T1000 (cell line): ENCODE results near the gene GRIK1.

Experiments used
- DNase-seq: peaks from one replicate; lab custom pipeline; 2025; ENCODE audit warnings: mixed read lengths; lab: John Stamatoyannopoulos, UW

The GRIK1 gene

DNA sequence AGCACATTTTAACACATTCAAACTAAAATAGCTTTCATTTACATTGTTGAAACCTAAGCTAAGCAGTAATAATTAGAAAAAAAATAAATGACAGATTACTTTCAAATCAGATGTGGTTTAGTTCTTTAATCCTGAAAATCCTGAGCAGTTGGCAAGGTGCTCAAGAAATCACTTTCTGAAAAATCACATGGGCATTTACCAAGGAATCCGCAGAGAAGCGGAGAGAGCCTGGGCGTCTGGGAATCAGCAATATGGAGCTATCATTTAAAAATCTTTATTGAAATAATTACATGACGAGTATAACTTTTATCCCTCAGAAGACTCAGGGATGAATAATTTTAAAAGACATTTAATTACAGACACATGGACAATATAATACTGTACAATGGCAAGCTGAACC is 30.2 kb downstream of the GRIK1 start:
- no peak for DNase-seq

DNA sequence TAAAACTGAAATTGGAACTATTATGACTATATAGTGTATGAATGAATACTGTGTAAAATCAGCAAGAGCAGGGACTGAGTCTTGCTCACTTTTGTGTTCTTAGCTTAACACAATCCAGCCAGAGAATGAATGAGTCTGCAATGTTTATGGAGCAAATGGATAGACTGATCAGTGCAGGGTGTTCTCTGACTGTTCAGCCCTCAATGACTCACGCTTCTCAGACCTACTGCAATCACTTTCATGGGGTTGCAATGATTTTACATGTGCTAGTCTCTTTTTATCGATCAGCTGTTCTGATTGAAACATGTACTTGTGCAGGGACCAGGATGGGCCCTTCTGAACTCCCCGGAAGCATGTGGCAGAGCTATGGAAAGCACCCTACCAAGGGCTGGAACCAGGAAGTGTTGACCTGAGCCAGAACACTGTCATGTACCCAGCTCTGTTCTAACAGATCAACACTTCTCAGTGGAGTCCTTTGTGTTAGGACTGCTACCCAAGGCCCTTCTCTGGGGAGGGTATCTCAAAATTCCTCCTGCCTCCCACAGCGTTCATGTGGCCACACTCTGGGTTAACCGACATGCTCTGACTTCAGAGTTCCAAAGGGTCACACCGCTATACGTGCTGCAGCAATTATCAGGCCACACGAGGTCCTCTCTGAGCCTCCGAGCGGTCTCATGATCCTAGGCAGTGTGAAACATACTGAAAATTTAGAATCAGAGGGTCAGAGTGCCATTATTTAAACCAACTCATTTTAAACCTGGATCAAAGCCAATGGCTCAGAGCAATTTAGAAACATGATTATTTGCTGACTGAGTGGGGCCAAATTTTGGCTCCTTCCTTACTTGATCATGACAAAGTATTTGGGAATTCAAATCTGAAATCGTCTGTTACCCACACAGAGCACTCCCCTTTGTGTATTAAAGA is 35.2 kb downstream of the GRIK1 start:
- DNase-seq, result no peak

DNA sequence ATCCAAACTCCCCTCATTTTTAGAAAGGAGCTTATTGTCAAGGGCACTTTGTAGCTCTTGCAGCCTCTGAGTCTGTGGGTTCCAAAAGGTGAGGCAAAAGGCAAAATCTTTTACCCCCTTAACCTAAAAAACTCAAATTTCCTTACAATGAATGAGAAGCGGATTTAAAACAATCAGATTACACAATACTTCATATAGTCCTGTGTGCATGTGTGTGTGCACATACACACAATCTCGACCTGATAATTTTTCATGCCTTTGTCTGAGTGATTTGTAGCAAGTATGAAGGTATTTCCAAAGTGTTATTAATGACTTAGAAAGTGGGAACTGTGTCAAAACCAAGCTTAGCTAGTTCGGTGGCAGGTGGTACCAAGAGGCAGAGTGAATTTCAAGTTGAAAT is 42.9 kb downstream of the GRIK1 start:
- no peak for DNase-seq

DNA sequence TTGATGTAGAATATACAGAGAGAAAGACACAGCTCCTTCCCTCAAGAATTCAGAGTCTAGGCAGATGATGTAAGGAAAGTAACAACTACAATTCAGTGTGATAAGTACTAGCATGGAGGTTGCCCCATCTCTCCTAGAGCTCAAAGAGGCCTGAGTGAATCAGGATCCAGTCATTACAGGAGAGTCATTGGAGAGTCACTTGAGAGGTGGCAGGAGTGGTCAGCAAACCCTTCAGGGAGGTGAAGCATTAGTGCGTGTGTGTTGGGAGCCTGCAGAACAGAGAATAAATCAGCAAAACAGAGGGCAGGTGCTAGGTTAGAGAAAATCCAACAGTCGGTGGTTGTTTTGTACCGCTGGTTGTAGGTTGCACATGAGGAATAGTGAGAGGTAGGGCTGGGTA is 46.1 kb downstream of the GRIK1 start:
- no peak for DNase-seq

DNA sequence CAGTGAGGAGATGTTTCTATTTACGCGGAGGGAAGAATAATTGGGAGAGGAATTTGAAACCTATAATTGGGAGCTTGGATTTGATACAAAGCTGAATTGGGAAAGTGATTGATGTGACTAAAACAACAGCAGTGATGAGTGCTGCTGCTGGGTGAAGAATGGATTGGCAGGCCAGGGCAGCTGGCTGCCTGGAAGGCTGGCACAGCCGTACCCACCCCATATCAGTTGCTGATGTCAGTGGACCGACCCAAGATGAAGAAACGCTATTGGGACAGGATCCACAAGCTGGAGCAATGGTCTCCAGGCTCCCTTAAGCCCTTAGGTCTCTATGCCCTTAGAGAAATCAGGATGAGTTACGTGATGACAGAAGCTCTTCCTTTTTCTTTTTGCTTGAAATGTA is 47.4 kb downstream of the GRIK1 start:
- no peak for DNase-seq

DNA sequence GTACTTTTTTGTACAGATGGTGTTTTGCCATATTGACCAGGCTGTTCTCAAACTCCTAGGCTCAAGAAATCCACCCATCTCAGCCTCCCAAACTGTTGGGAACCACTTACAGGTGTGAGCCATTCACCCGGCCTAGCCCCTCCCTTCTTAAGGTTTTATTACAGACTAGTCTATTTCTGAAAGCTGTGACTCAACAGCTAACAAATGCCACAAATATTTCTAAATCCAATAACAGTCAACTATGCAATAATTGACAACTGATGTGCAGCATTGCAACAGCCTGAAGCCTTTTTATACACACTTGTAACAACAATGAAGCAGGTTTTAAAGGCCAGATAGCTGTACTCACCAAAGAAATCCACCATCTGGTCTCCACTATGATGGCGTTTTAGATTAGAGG is 51.4 kb downstream of the GRIK1 start:
- no peak for DNase-seq

DNA sequence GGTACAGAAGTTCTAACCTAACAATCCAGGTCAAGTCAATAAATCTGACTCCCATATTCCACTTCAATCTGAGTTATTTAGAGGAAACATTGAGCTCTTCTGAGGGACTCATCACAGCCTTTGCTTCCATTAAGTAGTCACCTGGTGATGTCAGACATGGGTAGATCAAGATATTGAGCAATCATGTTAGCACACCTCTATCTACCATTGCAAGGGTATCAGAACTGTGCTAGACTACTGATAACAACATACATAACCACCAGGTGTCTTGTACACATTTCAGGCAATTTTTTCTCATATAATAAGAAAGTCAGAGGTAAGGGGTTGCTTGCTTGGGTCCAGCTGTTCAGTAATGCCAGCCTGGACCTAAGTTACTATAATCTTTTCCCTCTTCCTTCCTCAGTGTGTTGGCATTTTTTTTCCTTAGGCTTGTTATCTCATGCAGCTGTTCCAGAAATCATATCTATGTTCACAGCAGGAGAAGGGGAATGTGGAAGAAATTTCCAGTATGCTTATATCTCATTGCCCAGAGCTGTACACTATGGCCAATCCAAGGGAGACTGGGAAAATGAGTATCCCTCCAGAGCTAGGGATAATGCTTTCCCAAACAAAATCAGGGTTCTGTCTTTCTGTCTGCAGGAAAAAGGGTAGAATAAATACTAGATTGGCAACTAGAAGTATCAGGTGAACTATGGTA is 52.3 kb downstream of the GRIK1 start:
- DNase-seq, result no peak

DNA sequence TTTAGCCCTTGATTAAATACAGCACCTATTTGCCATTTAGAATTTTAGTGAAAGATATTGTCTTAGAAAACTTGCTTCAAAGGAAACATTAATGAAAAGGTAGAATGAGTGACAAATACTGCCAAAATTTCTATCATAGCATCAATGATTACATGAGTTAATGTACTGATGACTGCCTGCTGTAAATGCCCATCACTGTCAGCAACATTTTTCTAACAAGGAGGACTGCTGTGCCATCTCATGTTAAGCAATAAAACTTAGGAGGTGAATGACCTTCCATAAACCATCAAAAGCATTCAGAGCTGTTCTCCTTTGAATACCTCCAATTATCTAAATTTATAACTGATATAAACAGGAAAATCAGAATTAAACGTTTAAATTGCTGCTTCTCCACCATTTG is 54.3 kb downstream of the GRIK1 start:
- DNase-seq, result no peak

DNA sequence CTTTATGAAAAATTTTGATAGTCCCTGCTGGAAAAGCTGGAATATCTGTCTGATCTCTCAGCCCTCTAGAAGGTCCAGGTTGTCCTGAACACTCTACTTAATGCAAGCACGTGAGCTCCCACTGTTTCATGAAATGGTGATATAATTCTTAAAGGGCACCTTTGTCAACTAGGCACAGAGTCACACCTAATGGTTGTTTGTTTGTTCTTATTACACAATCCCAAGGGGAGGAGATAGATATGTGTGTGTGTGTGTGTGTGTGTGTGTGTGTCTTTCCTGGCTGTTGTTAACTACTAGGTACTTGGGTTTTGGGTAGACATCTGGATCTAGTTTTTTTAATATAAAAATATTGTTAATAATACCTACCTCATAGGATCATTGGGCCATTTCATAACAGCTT is 63.9 kb downstream of the GRIK1 start:
- no peak for DNase-seq

DNA sequence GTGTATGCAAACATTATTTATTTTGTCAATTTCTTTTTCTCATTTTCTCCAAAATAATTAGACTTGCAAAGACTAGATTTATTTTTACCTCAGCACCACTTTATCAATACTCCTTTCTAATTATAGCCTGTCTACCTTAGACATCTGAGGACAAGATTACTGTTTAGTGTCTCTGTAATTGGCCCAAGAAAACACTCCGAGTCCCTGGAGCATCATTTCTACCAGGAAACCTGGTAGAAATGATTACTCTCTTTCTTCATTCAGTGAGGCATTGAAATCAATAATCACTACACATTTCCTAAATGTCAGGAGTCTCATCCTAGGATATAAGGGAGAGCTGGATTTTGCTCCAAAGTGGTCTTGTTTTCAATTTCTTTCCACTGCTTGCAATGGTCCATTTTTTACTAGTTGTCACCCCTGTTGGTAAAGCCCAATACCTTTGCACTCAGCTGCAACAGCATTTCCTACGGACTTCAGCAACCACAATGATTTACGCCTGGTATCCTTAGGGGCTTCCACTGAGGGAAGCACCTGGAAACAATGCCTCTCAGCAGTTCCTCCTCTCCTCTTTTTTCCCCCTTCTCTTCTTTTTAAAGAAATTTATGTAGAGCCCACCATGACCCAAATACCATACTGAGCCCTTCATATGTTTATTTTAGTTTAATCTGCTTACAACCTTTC is 64.6 kb downstream of the GRIK1 start:
- DNase-seq, result no peak

DNA sequence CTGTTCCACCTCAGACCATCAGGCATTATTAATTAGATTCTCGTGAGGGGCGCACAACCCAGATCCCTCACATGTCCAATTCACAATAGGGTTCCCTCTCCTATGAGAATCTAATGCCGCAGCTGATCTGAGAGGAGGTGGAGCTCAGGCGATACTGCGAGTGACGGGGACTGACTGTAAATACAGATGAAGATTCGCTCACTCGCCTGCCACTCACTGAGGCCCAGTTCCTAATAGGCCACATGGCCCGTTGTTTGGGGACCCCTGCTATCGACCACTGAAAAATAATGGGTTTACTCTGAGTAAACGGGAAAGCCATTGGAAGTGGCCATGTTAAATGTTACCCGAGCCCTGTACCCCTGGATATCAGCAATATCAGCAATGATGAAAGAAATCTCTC is 65.9 kb downstream of the GRIK1 start:
- no peak for DNase-seq

DNA sequence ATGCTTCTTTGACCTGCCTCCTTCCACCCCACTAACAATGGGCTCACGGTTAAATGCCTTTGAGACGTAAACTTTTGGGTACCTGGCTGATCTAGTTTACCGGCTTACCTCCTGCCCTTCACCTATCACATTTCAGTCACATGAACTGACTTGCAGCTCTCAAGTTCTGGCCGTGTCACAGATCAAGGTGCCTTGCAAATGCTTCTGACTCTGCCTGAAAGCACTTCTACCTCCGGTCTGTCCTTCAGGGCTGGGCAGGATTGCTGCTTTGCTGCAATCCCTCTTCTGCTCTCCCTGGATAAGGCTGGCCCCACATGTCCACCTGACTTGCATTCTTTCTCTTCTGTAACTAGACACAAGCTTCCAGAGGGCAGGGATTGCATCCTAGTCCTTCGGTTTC is 69.0 kb downstream of the GRIK1 start:
- no peak for DNase-seq

DNA sequence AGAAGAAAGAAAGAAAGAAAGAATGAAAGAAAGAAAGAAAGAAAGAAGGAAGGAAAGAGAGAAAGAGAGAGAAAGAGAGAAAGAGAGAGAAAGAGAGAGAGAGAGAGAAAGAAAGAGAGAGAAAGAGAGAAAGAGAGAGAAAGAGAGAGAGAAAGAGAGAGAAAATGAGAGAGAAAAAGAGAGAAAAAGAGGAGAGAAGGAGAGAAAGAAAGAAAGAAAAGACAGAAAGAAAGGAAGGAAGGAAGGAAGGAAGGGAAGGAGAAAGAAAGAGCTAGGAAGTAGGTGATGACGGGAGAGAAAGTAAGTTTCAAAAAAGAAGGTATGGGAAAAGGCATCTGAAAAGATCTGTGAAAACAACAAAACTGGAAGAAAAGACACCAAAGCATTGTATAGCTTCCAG is 72.0 kb downstream of the GRIK1 start:
- DNase-seq, result no peak

DNA sequence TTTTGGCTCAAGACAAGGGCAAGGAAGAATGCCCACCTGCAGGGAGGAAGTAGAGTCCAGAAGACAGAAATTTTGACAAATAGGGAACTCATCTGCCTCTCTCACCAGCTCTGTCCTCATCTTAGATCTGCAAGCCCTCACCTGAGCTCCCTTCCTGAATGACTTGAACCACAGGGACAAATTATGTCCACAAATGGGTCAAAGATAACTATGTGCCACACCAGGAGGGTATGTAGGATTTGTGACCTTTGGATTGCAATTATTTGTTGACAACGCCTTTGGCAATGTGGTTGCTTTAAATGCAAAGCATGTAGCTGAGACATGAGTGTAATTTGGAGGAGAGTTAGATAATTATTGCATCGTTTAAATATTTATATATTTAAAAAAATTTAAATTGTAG is 79.5 kb downstream of the GRIK1 start:
- DNase-seq, result no peak

DNA sequence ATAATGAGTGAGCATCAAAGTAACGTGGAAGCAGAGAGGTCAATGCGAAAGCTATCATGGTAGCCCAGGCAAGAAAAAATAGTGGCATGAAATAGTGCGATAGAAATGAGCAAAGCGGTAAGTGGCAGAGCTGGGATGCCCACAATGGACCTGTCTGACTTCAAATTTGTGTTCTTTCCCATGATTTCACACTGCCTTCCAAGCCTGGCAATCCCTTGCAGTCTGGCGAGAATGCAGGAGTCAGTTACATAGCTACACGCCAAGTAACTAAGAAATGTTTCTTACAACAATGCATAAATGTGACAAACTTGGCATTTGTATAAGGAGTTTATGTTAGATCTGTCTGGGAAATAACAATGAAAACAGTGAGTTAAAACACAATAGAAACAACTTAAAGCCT is 82.6 kb downstream of the GRIK1 start:
- DNase-seq, result no peak

DNA sequence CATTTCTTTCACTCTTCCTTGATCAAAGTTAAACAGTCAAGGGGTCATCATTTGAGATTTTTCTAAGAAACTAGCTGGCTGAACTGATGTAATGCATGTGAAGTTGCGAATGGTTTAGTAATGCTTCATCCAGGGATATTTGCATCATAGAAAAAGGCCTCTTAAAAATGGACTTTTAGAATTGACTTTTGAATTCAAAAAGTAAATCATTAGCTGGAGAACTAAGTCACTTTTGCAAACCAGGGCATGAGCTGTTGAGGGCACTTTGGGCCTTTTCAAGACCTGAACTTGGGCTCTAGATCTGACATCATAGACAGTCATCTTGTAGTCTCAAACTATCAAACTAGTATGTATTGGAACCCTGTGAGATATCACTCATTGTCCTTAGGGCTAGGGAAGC is 85.0 kb downstream of the GRIK1 start:
- no peak for DNase-seq

DNA sequence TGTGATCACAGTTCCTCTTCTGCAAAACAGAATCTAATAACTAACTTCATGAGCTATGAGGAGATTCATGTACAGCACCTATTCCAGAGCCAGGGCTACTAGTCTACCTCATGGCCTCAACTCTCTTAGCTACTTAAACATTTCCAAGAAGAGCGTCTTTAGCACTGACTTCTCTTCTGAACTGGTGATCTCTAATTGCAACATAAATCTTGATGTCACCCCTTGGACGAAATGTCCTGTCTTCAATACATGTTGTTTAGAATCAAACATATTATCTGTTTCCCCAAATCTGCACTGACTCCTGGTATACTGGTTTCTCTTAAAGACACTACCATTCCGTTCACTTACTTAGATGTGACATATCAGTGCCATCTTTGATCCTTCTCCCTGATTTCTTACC is 88.2 kb downstream of the GRIK1 start:
- no peak for DNase-seq

DNA sequence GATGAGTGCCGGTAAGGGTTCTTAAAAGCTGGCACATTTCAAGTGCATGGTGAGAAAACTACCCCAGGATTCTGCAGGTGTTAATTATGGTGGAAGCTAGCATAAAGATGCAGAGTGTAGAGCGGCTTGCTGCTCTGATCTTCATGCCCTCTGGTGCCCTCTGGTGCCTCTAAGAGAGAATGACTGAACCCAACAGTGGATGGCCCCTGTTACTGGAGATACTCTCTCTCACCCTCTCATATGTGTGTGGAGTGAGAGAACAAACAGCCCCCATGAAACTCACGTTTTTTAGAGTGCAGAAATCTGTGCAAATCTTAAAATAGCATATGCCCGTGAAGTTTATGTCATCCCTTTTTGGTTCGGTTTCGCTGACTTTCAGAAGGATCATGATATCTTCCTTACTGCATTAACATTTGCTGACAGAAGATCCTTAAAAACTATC is 90.0 kb downstream of the GRIK1 start:
- DNase-seq, result no peak

DNA sequence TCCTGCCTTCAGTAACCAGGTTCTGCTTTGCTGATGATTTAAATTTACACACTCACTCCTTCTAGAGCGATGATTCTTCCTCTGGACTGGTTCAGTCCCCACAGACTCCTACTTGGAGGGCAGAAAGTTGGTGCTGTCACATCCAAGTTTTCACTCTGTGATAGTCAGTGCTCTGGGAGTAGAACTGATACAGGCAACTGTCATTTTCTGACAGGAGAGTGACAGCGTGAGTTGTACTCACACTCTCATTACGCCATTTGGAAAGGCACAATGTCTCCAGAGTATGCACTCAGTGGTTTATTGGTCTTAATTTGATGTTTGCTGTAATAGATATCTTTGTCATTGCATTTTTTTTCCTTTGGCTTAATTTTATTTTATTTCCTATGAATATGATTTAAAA is 96.0 kb downstream of the GRIK1 start:
- DNase-seq, result no peak

DNA sequence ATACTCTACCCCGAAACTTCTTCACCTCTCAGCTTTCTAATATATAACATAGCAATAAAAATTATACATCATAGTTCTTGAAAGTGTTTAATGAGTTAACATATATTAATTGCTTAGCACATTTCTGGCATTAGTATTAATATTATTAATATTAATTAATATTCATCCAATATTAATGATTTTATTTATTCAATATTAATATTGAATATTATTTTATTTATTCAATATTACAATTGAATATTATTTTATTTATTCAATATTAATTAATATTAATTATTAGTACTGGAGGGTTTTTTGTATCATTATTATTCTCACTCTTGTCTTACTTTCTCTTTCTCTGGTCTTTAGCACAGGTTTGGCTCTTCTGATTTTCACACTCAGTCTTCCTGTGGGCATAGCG is 105.2 kb downstream of the GRIK1 start:
- DNase-seq, result no peak

DNA sequence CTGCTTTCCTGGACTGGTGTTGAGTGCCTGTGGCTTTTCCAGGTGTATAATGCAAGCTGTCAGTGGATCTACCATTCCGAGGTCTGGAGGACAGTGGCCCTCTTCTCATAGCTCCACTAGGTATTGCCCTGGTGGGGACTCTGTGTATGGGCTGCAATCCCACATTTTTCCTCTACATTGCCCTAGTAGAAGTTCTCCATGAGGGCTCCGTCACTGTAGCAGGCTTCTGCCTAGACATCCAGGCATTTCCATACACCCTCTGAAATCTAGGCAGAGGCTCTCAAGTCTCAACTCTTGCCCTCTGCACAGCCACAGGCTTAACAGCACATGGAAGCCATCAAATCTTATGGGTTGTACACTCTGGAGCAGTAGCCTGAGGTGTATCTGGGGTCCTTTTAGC is 107.6 kb downstream of the GRIK1 start:
- DNase-seq, result no peak

DNA sequence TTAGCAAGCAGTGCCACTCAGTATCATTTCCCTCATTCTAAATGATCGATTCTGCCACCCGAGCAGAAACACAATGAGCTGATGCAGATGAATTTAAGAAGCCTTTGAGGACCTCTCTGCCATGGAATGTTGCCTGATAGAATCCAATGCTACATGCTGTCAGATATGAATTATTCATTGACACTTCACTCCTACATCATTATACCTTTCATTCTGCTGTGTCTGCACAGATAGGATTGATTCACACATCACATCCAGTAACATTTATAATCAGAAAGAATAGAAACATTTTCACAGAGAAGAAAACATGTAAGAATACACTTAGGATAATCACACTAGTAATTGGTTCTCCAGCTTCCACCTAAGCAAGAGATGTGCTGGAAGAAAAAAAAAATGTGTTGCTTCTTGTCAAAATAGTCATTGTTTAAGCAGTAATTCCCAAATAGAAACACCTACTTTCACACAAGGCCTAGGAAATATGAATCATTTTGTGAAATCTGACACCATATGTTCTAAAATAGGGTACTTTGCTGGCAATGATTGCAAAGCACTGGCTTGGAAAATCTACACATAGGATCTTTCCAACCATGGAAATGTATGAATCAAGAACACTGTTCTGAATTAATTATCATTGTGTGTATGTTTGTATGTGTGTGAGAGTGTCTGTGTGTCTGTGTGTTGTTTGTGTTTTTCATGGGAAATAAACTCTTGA is 110.1 kb downstream of the GRIK1 start:
- no peak for DNase-seq
